ENCODE results near the gene HCFC1R1.

DNA sequence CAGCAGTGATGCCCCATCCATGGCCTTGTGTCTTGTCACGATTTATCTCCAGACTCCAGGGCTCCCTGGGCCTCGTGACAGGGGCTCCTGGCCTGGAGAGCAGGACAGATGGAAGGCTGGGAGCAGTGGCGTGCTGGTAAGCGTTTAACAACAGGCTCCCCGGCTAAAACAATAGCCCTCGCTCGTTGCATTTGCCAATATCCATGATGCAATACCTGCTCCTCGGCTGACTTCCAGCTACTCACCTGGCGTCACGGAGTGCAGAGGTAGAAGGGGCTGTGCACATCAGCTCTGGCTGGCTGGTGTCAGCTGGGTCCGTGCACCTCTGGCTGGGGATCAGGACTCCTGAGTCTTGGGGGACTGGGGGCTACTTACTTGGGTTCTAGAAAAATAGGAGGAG is 14.5 kb upstream of the HCFC1R1 start:
- TF ChIP-seq, protein P1, sequence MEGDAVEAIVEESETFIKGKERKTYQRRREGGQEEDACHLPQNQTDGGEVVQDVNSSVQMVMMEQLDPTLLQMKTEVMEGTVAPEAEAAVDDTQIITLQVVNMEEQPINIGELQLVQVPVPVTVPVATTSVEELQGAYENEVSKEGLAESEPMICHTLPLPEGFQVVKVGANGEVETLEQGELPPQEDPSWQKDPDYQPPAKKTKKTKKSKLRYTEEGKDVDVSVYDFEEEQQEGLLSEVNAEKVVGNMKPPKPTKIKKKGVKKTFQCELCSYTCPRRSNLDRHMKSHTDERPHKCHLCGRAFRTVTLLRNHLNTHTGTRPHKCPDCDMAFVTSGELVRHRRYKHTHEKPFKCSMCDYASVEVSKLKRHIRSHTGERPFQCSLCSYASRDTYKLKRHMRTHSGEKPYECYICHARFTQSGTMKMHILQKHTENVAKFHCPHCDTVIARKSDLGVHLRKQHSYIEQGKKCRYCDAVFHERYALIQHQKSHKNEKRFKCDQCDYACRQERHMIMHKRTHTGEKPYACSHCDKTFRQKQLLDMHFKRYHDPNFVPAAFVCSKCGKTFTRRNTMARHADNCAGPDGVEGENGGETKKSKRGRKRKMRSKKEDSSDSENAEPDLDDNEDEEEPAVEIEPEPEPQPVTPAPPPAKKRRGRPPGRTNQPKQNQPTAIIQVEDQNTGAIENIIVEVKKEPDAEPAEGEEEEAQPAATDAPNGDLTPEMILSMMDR (IDR thresholded peaks at IDR 0.05) = no peak
- no peak for TF ChIP-seq POLR2A (IDR thresholded peaks at IDR 0.05)
